ENCODE results near the gene TMEM117.

Gene TMEM117

GRCh38 chr12:44296624-44297197 lies 460.8 kb downstream of the TMEM117 start:
- H3K79me2 ChIP-seq (ENCODE audit: insufficient read depth, low read depth) = no peaks in the 10 kb centered on the region
- H3K4me1 ChIP-seq (ENCODE audit: low read depth, poor library complexity, severe bottlenecking) = peaks cover 7% of the 10 kb centered on the region
- no peaks in the 10 kb centered on the region for H3K27me3 ChIP-seq (ENCODE audit: insufficient read depth, low read depth)
- H3K4me3 ChIP-seq (IDR thresholded peaks at IDR 0.05; ENCODE audit: insufficient read depth, low read depth, low read length) = no peak overlapping the region
- no peak overlapping the region for H2AFZ ChIP-seq (ENCODE audit: low read depth)
- no peak overlapping the region for H3K27ac ChIP-seq
- no peak overlapping the region for H3K4me2 ChIP-seq
- no peaks in the 10 kb centered on the region for H4K20me1 ChIP-seq (ENCODE audit: insufficient read depth)
- TF ChIP-seq, protein P1, sequence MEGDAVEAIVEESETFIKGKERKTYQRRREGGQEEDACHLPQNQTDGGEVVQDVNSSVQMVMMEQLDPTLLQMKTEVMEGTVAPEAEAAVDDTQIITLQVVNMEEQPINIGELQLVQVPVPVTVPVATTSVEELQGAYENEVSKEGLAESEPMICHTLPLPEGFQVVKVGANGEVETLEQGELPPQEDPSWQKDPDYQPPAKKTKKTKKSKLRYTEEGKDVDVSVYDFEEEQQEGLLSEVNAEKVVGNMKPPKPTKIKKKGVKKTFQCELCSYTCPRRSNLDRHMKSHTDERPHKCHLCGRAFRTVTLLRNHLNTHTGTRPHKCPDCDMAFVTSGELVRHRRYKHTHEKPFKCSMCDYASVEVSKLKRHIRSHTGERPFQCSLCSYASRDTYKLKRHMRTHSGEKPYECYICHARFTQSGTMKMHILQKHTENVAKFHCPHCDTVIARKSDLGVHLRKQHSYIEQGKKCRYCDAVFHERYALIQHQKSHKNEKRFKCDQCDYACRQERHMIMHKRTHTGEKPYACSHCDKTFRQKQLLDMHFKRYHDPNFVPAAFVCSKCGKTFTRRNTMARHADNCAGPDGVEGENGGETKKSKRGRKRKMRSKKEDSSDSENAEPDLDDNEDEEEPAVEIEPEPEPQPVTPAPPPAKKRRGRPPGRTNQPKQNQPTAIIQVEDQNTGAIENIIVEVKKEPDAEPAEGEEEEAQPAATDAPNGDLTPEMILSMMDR (conservative IDR thresholded peaks at IDR 0.05; ENCODE audit: low read depth, low read length) = no peak
- no peak overlapping the region for H3K9ac ChIP-seq
- H3K36me3 ChIP-seq (ENCODE audit: insufficient read depth) = no peaks in the 10 kb centered on the region

DNA sequence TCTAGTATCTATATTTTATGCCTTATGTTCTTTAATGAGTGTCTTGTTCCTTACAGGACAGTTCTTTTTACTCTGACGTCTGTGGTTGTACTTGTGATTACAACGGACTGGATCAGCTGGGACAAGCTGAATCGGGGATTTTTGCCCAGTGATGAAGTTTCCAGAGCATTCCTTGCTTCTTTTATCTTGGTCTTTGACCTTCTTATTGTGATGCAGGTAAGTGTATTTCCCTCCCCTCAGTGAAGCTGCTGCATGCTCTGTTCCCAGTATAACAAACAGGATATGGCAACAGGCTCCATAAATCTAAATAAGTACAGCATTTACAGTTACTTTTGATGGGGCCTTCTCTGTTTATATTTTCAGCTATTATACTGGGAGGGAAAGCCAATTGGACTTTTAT lies 463.6 kb downstream of the TMEM117 start:
- H3K36me3 ChIP-seq (ENCODE audit: insufficient read depth) = no peaks in the 10 kb centered on the region
- no peak overlapping the region for H3K9ac ChIP-seq
- no peak overlapping the region for H3K4me2 ChIP-seq
- H3K79me2 ChIP-seq (ENCODE audit: insufficient read depth, low read depth) = no peaks in the 10 kb centered on the region
- peaks cover 6% of the 10 kb centered on the region for H3K4me1 ChIP-seq (ENCODE audit: low read depth, poor library complexity, severe bottlenecking)
- H3K4me3 ChIP-seq (IDR thresholded peaks at IDR 0.05; ENCODE audit: insufficient read depth, low read depth, low read length) = no peak overlapping the region
- TF ChIP-seq, protein P1 (conservative IDR thresholded peaks at IDR 0.05; ENCODE audit: low read depth, low read length) = no peak
- H3K27ac ChIP-seq = no peak overlapping the region
- H4K20me1 ChIP-seq (ENCODE audit: insufficient read depth) = no peaks in the 10 kb centered on the region
- no peak overlapping the region for H2AFZ ChIP-seq (ENCODE audit: low read depth)
- H3K27me3 ChIP-seq (ENCODE audit: insufficient read depth, low read depth) = no peaks in the 10 kb centered on the region

DNA sequence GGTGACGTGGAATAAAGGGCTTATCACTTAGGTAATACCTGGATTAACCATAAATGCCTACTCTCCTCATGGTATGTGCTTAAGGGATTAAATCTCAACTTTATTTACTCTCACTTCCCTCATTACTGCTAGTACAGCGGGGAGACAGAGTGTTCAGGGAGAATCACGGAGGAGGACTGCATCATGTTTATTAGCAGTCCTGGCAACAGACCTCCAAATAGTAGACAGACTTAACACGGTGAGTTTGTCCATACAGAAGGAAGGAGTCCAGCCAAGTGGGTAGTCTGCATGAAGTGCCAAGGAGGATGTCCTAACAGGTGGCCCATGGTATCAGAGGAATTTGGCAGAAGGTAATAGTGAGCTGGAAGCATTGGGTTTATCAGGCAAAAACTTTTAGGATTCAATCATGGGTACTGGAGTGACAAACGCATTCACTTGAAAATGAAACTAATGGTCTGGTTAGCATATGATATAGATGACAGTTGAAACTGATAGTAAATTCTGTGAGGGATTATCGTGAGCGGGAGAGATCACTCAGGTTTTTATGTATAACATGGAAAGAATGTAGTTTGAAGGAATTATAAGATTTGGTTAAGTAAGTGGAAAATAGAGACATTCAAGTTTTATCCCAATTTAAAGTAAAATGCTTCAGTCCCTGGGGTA lies 471.8 kb downstream of the TMEM117 start:
- H3K36me3 ChIP-seq (ENCODE audit: insufficient read depth) = no peaks in the 10 kb centered on the region
- H3K79me2 ChIP-seq (ENCODE audit: insufficient read depth, low read depth) = no peaks in the 10 kb centered on the region
- H2AFZ ChIP-seq (ENCODE audit: low read depth) = no peak overlapping the region
- H3K27me3 ChIP-seq (ENCODE audit: insufficient read depth, low read depth) = no peaks in the 10 kb centered on the region
- no peak overlapping the region for H3K9ac ChIP-seq
- no peaks in the 10 kb centered on the region for H4K20me1 ChIP-seq (ENCODE audit: insufficient read depth)
- TF ChIP-seq, protein P1 (conservative IDR thresholded peaks at IDR 0.05; ENCODE audit: low read depth, low read length) = no peak
- H3K27ac ChIP-seq = no peak overlapping the region
- H3K4me1 ChIP-seq (ENCODE audit: low read depth, poor library complexity, severe bottlenecking) = no peaks in the 10 kb centered on the region
- no peak overlapping the region for H3K4me3 ChIP-seq (IDR thresholded peaks at IDR 0.05; ENCODE audit: insufficient read depth, low read depth, low read length)
- peak overlapping the region; percentile 46; the same call in 1 of the 2 replicates for H3K4me2 ChIP-seq

- Histone ChIP-seq H3K9ac (no peak overlapping the region), H3K79me2 (ENCODE audit: insufficient read depth, low read depth) (no peaks in the 10 kb centered on the region), H4K20me1 (ENCODE audit: insufficient read depth) (no peaks in the 10 kb centered on the region), H3K4me2 (no peak overlapping the region), H3K27me3 (ENCODE audit: insufficient read depth, low read depth) (no peaks in the 10 kb centered on the region), H3K4me3 (IDR thresholded peaks at IDR 0.05; ENCODE audit: insufficient read depth, low read depth, low read length) (no peak overlapping the region), H3K36me3 (ENCODE audit: insufficient read depth) (no peaks in the 10 kb centered on the region), H3K27ac (no peak overlapping the region), H2AFZ (ENCODE audit: low read depth) (no peak overlapping the region), H3K4me1 (ENCODE audit: low read depth, poor library complexity, severe bottlenecking) (no peaks in the 10 kb centered on the region)
- TF ChIP-seq, protein P1 (conservative IDR thresholded peaks at IDR 0.05; ENCODE audit: low read depth, low read length) = no peak
These were observed 477.3 kb downstream of the TMEM117 start for GRCh38 chr12:44313188-44313587.
